A549 (cell line): ENCODE data around the gene ECM1.

Experiments used
- EP300 ChIP-seq, 2 experiments: fragments of >200 bp; sonication (Bioruptor Twin); formaldehyde crosslinking; IDR thresholded peaks; 2 replicates in 1 of 2; 3 replicates in 1 of 2; pipeline ENCODE4 v1.6.1; 2016 to 2017
- TF ChIP-seq, protein P1 (sequence below): fragments of >200 bp; sonication (Bioruptor Twin); formaldehyde crosslinking; IDR thresholded peaks from 3 replicates; pipeline ENCODE4 v1.5.1; 2016

DNA sequence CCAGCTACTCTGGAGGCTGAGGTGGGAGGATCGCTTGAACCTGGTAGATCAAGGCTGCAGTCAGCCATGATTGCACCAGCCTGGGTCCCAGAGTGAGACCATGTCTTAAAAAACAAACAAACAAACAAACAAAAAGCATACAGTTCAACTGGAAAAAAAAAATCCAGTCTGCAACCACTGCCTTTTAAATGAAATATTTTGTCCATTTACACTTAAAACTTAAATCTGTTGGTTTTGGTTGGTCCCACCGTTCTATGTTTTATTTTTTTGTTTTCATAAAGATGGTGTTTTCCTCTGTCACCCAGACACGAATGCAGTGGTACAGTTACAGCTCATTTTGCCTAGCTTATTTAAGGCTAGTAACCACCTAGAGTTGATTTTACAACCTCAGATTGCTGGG lies 17.4 kb downstream of the ECM1 start:
- TF ChIP-seq EP300 (IDR thresholded peaks at IDR 0.05): no peak
- TF ChIP-seq, protein P1, sequence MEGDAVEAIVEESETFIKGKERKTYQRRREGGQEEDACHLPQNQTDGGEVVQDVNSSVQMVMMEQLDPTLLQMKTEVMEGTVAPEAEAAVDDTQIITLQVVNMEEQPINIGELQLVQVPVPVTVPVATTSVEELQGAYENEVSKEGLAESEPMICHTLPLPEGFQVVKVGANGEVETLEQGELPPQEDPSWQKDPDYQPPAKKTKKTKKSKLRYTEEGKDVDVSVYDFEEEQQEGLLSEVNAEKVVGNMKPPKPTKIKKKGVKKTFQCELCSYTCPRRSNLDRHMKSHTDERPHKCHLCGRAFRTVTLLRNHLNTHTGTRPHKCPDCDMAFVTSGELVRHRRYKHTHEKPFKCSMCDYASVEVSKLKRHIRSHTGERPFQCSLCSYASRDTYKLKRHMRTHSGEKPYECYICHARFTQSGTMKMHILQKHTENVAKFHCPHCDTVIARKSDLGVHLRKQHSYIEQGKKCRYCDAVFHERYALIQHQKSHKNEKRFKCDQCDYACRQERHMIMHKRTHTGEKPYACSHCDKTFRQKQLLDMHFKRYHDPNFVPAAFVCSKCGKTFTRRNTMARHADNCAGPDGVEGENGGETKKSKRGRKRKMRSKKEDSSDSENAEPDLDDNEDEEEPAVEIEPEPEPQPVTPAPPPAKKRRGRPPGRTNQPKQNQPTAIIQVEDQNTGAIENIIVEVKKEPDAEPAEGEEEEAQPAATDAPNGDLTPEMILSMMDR: no peak
